Ovary (tissue), 9 donors: ENCODE data around the gene MMP27. TPM values are rescaled to one million over a fixed set of nuclear protein-coding genes. Genes with fewer than 3 reads are reported as not detected.
"Not testable (repeated sequence)": the region's sequence is repeated elsewhere in the genome, so short reads cannot be mapped to it uniquely, and the experiment has no call there.

Experiments used
- DNase-seq, 5 donors: peaks; one replicate each; pipeline ENCODE4 v3.0.0-alpha.2; 2019 to 2020
- H3K27ac ChIP-seq, 2 donors: fragments of 200-600 bp; one replicate each; pipeline versions ENCODE4 v1.5.1 to v1.8.0; 2019 to 2022
- H3K27me3 ChIP-seq: fragments of 200-600 bp; one replicate; pipeline ENCODE4 v1.8.0; 2022
- H3K36me3 ChIP-seq: fragments of 200-600 bp; sonication (generic); one replicate; pipeline ENCODE4 v1.5.1; 2019
- H3K4me1 ChIP-seq: one replicate; pipeline ENCODE4 v1.8.1; 2013; ENCODE audit warnings: mild to moderate bottlenecking, moderate library complexity; ENCODE audit not compliant: insufficient read depth
- H3K4me3 ChIP-seq: fragments of 200-600 bp; sonication (generic); one replicate; pipeline ENCODE4 v1.5.1; 2017
- H3K9me3 ChIP-seq, 2 donors: fragments of 200-600 bp in 1 of 2; sonication (generic) in 1 of 2; one replicate each; pipeline versions ENCODE4 v1.5.1 to v1.8.1; 2013 to 2019; ENCODE audit warnings: mild to moderate bottlenecking in 1 of 2, moderate library complexity in 1 of 2
- EP300 ChIP-seq: sonication (generic); formaldehyde crosslinking; IDR thresholded peaks from one replicate; pipeline ENCODE4 v1.6.1; 2017; ENCODE audit warnings: antibody characterized with exemption
- POLR2A ChIP-seq: fragments of 450-650 bp; IDR thresholded peaks from one replicate; pipeline ENCODE4 v1.6.1; 2017; ENCODE audit warnings: antibody characterized with exemption, mild to moderate bottlenecking, moderate library complexity
- WGBS, 3 donors: extraction: QIAGEN DNeasy Blood & Tissue Kit in 1 of 3; methylation state at CpG; one replicate each; pipeline versions ENCODE4 v1.1.5 to v1.1.7; 2013 to 2017; 5-methylcytosine and 5-hydroxymethylcytosine counted together
- intact Hi-C, 4 donors: fragments of 100-400 bp; cut with DNase I; formaldehyde crosslinking; loops; one replicate each; pipeline versions ENCODE4 v1.11.0 to v1.15.1; 2022 to 2023
- polyA plus RNA-seq, 2 donors: library from polyadenylated mRNA; stranded (reverse); fragments of 200-250 nt in 1 of 2; fragments of 350-450 nt in 1 of 2; fragmentation: Illumina TruSeq in 1 of 2; extraction: RNeasy Lipid Tissue Mini Kit (QIAGEN cat#74804) in 1 of 2; gene quantifications; one replicate each; pipeline ENCODE4 v1.2.3, GENCODE V29; 2013 to 2014
- total RNA-seq, 7 donors: library from RNA; depleted of rRNA in 2 of 7; stranded (reverse); fragments of >200 nt in 2 of 7; fragmentation: NEBNext Ultra II Directional in 3 of 7; extraction: Animal tissue kit (Norgen Biotek cat#: 25700) in 3 of 7; gene quantifications; one replicate each; pipeline versions ENCODE4 v1.1.0 to v1.2.4, GENCODE V29; 2016 to 2023
- TF ChIP-seq, protein P1 (sequence below), 3 donors: fragments of 450-650 bp in 2 of 3; fragments of 200-600 bp in 1 of 3; IDR thresholded peaks; one replicate each; pipeline versions ENCODE4 v1.5.1 to v1.8.0; 2016 to 2022; ENCODE audit warnings: antibody characterized with exemption in 3 of 3, mild to moderate bottlenecking in 1 of 3
- donor health status: DM: no; HTN: no; CAD: no; lungs with moderate emphysema.
- donor health status: DM: no; HTN: no; CAD: no.
- donor health status: Bipolar disorder and iron deficiency.
- donor health status: DM: yes; HTN: yes; CAD: no.
- donor health status: DM: no; HTN: no; CAD: no.
- donor health status: DM: yes; HTN: yes; CAD: no.

The MMP27 gene
- total and polyA plus RNA-seq, 9 donors = 0.12 TPM; not detected in 8

DNA sequence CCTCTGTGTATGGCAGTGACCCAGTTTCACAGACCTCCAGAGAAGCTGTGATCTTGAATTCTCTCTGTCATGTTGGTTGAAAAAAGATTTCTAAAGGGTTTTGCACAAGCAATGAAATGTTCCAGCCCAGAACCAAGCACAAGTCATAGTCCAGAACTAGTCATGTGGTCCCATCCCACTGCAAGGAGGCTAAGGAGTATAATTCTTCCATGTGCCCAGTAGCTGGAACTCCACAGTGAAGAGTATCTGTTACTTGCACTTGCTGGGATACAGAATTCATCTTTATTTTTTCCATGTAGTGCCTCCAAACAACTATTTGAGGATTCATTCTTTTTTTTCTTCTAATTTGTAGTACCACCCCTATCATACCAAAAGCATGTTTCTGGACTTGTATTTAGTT, 29.1 kb upstream of the MMP27 start:
- no peaks in the 10 kb centered on the region for H3K27me3 ChIP-seq
- intact Hi-C loops = no loop called here
- TF ChIP-seq EP300 = no peak
- TF ChIP-seq, protein P1, sequence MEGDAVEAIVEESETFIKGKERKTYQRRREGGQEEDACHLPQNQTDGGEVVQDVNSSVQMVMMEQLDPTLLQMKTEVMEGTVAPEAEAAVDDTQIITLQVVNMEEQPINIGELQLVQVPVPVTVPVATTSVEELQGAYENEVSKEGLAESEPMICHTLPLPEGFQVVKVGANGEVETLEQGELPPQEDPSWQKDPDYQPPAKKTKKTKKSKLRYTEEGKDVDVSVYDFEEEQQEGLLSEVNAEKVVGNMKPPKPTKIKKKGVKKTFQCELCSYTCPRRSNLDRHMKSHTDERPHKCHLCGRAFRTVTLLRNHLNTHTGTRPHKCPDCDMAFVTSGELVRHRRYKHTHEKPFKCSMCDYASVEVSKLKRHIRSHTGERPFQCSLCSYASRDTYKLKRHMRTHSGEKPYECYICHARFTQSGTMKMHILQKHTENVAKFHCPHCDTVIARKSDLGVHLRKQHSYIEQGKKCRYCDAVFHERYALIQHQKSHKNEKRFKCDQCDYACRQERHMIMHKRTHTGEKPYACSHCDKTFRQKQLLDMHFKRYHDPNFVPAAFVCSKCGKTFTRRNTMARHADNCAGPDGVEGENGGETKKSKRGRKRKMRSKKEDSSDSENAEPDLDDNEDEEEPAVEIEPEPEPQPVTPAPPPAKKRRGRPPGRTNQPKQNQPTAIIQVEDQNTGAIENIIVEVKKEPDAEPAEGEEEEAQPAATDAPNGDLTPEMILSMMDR (IDR thresholded peaks at IDR 0.05) = no peak
- no peak for TF ChIP-seq POLR2A
- H3K4me3 ChIP-seq = no peak overlapping the region
- no peak overlapping the region for H3K27ac ChIP-seq
- H3K36me3 ChIP-seq = no peaks in the 10 kb centered on the region
- H3K9me3 ChIP-seq = no peaks in the 10 kb centered on the region
- DNase-seq = no peak
- H3K4me1 ChIP-seq = no peaks in the 10 kb centered on the region

DNA sequence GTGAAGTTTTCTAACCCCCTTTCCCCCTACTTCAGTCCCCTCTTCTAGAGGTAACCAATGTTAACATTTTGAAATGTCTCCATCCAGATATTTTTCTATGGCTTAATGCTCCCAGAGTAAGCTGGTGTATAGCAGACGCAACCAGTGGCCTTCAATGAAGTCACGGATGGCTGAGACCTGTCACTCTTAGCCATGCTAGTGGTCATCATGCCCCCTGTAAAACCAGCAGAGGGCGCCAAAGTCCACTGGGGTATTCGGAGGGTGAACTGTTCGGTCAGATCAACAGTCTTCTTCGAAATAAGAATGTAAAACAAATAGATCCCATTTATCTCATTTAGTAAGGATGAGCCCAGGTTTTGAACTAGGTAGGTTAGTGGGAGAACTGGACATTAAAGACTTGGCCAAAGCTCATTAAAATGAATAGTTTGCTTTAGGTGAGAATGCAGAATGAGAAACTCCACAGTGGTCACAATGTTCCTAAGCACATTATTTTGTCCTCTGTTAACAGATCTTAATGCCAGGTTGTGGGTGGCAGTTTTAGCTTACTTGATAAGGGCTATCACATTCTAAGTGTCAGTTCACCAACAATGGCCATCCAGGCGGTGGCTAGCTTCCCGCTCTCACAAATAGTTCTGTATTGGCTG, 27.8 kb upstream of the MMP27 start:
- H3K27ac ChIP-seq = no peak overlapping the region
- DNase-seq = no peak
- WGBS, 3 donors = 49 to 63% (median 54%) methylated on average over 8 of the region's 8 CpGs

DNA sequence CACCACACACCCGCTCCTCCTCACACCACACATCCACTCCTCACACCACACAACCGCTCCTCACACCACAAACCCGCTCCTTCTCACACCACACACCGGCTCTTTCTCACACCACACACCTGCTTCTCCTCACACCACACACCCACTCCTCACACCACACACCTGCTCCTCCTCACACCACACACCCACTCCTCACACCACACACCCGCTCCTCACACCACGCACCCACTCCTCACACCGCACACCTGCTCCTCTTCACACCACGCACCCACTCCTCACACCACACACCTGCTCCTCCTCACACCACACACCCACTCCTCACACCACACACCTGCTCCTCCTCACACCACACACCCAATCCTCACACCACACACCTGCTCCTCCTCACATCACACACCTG, 25.4 kb upstream of the MMP27 start:
- 61 to 64% (median 63%) methylated on average over 8 of the region's 8 CpGs for WGBS, 3 donors
- intact Hi-C loops, H3K27me3 ChIP-seq, H3K9me3 ChIP-seq, H3K27ac ChIP-seq, DNase-seq, H3K4me3 ChIP-seq, H3K4me1 ChIP-seq, H3K36me3 ChIP-seq: not testable (repeated sequence)

More for the DNA sequence above, 27.8 kb upstream of the MMP27 start:
- Histone ChIP-seq H3K4me3 (no peak overlapping the region), H3K9me3 (no peaks in the 10 kb centered on the region), H3K4me1 (no peaks in the 10 kb centered on the region), H3K36me3 (no peaks in the 10 kb centered on the region), H3K27me3 (no peaks in the 10 kb centered on the region)
- TF ChIP-seq POLR2A (no peak), EP300 (no peak)
- TF ChIP-seq, protein P1 (IDR thresholded peaks at IDR 0.05) = no peak
- intact Hi-C loops = no loop called here

DNA sequence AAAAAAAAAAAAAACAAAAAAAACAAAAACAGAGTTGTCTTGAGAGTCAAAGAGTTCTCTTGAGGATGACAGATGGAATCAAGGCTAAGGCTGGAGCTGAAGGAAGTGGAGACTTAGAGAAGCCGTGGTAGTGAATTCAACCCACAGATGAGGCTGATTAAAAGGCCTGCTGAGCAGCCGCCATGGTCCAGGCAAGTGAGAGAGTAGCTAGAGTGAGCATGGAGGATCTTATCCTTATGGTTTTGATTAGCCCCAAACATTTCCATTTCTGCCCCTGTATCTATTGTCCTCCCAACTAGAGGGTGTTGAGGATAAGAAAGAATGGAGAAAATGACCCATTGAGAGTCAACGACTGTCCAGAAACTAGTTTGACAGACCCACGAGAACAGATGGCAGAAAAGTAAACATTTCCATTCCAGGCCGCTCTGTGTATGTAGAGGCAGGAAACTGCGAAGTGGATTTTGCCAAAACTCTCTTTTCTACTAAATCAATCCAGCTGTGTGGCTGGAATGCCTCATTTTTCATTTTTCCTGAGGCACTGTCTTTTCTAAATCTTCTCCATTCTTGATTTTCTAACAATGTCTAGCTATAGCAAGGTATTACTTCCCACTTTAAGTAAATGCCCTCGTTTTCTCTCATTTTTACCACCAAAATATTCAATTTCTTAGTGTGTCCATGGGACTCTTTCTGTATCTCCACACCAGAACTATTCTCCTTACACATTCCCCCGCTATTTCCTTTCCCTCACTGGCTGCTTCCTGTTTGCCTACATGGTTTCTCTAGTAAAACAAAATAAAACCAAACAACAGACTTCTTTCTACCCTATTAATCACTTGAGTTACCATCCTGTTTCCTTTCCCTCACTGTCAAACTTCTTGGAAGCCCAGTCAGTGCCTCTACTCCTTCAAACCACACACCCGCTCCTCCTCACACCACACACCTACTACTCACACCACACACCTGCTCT, 24.6 kb upstream of the MMP27 start:
- Histone ChIP-seq H3K4me3 (no peak overlapping the region), H3K27ac (no peak overlapping the region), H3K36me3 (no peaks in the 10 kb centered on the region), H3K27me3 (no peaks in the 10 kb centered on the region), H3K4me1 (no peaks in the 10 kb centered on the region), H3K9me3 (no peaks in the 10 kb centered on the region)
- TF ChIP-seq, protein P1 (IDR thresholded peaks at IDR 0.05) = no peak
- TF ChIP-seq POLR2A = no peak
- no peak for TF ChIP-seq EP300
- DNase-seq = no peak
- intact Hi-C loops = no loop called here
- WGBS, 3 donors = 51 to 63% (median 52%) methylated on average over 9 of the region's 9 CpGs

DNA sequence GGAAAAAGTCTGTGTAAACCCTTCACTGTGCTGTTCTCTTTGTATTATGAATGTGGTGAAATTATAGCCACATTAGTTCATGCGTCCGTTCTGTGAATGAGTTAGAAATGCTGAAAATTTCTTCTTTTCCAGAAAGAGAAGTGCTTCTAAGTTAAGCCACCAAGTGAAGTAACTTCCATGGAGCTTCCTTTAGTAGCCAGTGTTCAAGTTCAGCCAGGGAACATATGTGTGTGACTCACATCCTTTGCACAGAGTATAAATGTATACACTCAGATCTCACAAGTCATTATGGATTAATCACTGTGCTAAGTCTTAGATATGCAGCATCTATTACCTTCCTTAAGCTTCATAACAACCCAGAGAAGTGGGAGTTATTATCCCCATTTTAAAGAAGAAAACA, 22.3 kb upstream of the MMP27 start:
- H3K9me3 ChIP-seq = no peaks in the 10 kb centered on the region
- WGBS, 3 donors = 85 to 94% (median 93%) methylated on average over 2 of the region's 2 CpGs
- no peak overlapping the region for H3K4me3 ChIP-seq
- TF ChIP-seq EP300 = no peak
- TF ChIP-seq, protein P1 (IDR thresholded peaks at IDR 0.05) = no peak
- TF ChIP-seq POLR2A = no peak
- H3K27me3 ChIP-seq = no peaks in the 10 kb centered on the region
- intact Hi-C loops = no loop called here
- no peak for DNase-seq
- H3K27ac ChIP-seq = no peak overlapping the region
- H3K4me1 ChIP-seq = no peaks in the 10 kb centered on the region
- no peaks in the 10 kb centered on the region for H3K36me3 ChIP-seq
